ENCODE measurements around the gene LHX8.
"Not testable (repeated sequence)": the region's sequence is repeated elsewhere in the genome, so short reads cannot be mapped to it uniquely, and the experiment has no call there.

The LHX8 gene

GRCh38 chr1:75133750-75134646, at the start of gene LHX8:
TSS of gene LHX8 (plus strand) at chr1:75134388. CDS start at chr1:75136615, 2,227 bp downstream.
- DNase-seq (ENCODE audit: low spot score): no peak

GRCh38 chr1:75085931-75086330, 48.3 kb upstream of the LHX8 start:
- no peak for DNase-seq (ENCODE audit: low spot score)
- TF ChIP-seq CTCF (IDR thresholded peaks at IDR 0.05; ENCODE audit: extremely low read depth, missing control alignments): no peak

More at GRCh38 chr1:75133750-75134646, at the start of gene LHX8:
- TF ChIP-seq CTCF (IDR thresholded peaks at IDR 0.05; ENCODE audit: extremely low read depth, missing control alignments): no peak

- no peak for TF ChIP-seq CTCF (IDR thresholded peaks at IDR 0.05; ENCODE audit: extremely low read depth, missing control alignments)
These were observed 46.9 kb upstream of the LHX8 start for GRCh38 chr1:75087278-75087677.

GRCh38 chr1:75092141-75092540, 42.0 kb upstream of the LHX8 start:
- no peak for TF ChIP-seq CTCF (IDR thresholded peaks at IDR 0.05; ENCODE audit: extremely low read depth, missing control alignments)
- no peak for DNase-seq (ENCODE audit: low spot score)

More at GRCh38 chr1:75087278-75087677, 46.9 kb upstream of the LHX8 start:
- no peak for DNase-seq (ENCODE audit: low spot score)

- TF ChIP-seq CTCF (IDR thresholded peaks at IDR 0.05; ENCODE audit: extremely low read depth, missing control alignments): no peak
- DNase-seq (ENCODE audit: low spot score): no peak
These were observed 36.5 kb upstream of the LHX8 start for GRCh38 chr1:75097654-75098053.

GRCh38 chr1:75099581-75099980, 34.6 kb upstream of the LHX8 start:
- DNase-seq (ENCODE audit: low spot score): no peak
- no peak for TF ChIP-seq CTCF (IDR thresholded peaks at IDR 0.05; ENCODE audit: extremely low read depth, missing control alignments)

- no peak for TF ChIP-seq CTCF (IDR thresholded peaks at IDR 0.05; ENCODE audit: extremely low read depth, missing control alignments)
These were observed 33.6 kb upstream of the LHX8 start for GRCh38 chr1:75100481-75101092.

GRCh38 chr1:75112362-75112951, 21.7 kb upstream of the LHX8 start:
- not testable (repeated sequence) for DNase-seq (ENCODE audit: low spot score)

More at GRCh38 chr1:75100481-75101092, 33.6 kb upstream of the LHX8 start:
- no peak for DNase-seq (ENCODE audit: low spot score)
